Skeletal muscle tissue (tissue), 4 donors: ENCODE data around the gene IMP4. TPM values are rescaled to one million over a fixed set of nuclear protein-coding genes. Genes with fewer than 3 reads are reported as not detected.

Source experiments
- H3K27ac ChIP-seq: one replicate; pipeline ENCODE4 v1.7.0; 2013; ENCODE audit warnings: mild to moderate bottlenecking, low read depth, low read length, inconsistent platforms
- H3K27me3 ChIP-seq, 3 donors: one replicate each; pipeline ENCODE4 v1.7.0; 2013; ENCODE audit warnings: low read length in 3 of 3; ENCODE audit not compliant: control insufficient read depth in 3 of 3, insufficient read depth in 3 of 3
- H3K36me3 ChIP-seq, 3 donors: one replicate each; pipeline ENCODE4 v1.7.0; 2013; ENCODE audit warnings: low read length in 3 of 3; ENCODE audit not compliant: control insufficient read depth in 3 of 3, insufficient read depth in 3 of 3
- H3K4me1 ChIP-seq, 3 donors: one replicate each; pipeline ENCODE4 v1.7.0; 2013; ENCODE audit warnings: low read length in 3 of 3, mild to moderate bottlenecking in 3 of 3; ENCODE audit not compliant: control insufficient read depth in 3 of 3, insufficient read depth in 3 of 3
- H3K4me3 ChIP-seq, 3 donors: one replicate each; pipeline ENCODE4 v1.7.0; 2013; ENCODE audit warnings: low read length in 3 of 3
- H3K9ac ChIP-seq, 3 donors: one replicate each; pipeline ENCODE4 v1.7.0; 2013; ENCODE audit warnings: low read length in 3 of 3, mild to moderate bottlenecking in 3 of 3, moderate library complexity in 2 of 3, low read depth in 1 of 3
- H3K9me3 ChIP-seq, 3 donors: one replicate each; pipeline ENCODE4 v1.7.0; 2013; ENCODE audit warnings: low read length in 3 of 3; ENCODE audit not compliant: control insufficient read depth in 3 of 3
- total RNA-seq: library from RNA; depleted of rRNA; stranded (reverse); fragments of >200 nt; gene quantifications from one replicate; pipeline ENCODE4 v1.2.3, GENCODE V29; 2014
- donor health status: Osteomylitis.

IMP4 gene, protein sequence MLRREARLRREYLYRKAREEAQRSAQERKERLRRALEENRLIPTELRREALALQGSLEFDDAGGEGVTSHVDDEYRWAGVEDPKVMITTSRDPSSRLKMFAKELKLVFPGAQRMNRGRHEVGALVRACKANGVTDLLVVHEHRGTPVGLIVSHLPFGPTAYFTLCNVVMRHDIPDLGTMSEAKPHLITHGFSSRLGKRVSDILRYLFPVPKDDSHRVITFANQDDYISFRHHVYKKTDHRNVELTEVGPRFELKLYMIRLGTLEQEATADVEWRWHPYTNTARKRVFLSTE
- 32.9 TPM for total RNA-seq

DNA sequence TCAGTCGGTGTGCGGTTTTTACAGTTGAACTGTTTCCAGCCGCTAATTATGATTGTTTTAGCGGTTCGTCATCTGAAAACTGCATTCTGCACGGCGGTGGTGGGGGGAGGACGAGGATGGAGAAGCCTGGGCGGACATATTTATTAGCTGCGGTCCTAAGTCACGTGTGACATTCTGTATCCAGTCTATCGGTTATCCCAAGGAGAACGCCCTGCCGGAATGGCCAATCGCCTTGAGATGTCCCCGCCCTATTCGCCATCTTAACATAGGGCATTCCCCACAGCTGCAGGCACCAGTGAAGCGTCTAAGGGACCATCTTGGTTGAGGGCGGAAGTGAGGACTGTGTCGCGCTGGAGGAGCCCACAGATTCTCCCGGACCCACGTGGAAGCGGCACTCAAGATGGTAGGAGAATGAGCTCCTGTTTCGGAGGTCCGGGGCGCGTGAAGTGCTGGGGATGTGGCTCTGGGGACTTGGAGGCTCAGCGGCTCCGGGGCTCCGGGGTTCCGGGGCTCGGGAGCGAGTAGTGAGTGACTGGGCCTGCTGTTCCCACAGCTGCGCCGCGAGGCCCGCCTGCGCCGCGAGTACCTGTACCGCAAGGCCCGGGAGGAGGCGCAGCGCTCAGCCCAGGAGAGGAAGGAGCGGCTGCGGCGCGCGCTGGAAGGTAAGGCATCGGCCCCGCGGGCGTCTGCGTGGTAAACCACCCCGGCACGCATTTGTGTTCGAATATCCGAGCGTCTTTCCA, at the start of gene IMP4:
Gene IMP4 (plus strand): TSS at position 365 of the 743 bp plus-strand sequence. CDS start 36 bp downstream, at position 401.
- H3K4me3 ChIP-seq = peak within 1 kb of the TSS; percentile 81 to 97 (median 85)
- peaks cover 44 to 54% (median 51%) of the 10 kb centered on the region in 3 donors for H3K36me3 ChIP-seq
- peak within 1 kb of the TSS; percentile 81 to 89 (median 88) for H3K9ac ChIP-seq
- H3K9me3 ChIP-seq = no peaks in the 10 kb centered on the region
- H3K27ac ChIP-seq = peak within 1 kb of the TSS; percentile 88
- H3K4me1 ChIP-seq = peaks cover 12 to 29% (median 17%) of the 10 kb centered on the region in 3 donors
- H3K27me3 ChIP-seq = no peaks in the 10 kb centered on the region

DNA sequence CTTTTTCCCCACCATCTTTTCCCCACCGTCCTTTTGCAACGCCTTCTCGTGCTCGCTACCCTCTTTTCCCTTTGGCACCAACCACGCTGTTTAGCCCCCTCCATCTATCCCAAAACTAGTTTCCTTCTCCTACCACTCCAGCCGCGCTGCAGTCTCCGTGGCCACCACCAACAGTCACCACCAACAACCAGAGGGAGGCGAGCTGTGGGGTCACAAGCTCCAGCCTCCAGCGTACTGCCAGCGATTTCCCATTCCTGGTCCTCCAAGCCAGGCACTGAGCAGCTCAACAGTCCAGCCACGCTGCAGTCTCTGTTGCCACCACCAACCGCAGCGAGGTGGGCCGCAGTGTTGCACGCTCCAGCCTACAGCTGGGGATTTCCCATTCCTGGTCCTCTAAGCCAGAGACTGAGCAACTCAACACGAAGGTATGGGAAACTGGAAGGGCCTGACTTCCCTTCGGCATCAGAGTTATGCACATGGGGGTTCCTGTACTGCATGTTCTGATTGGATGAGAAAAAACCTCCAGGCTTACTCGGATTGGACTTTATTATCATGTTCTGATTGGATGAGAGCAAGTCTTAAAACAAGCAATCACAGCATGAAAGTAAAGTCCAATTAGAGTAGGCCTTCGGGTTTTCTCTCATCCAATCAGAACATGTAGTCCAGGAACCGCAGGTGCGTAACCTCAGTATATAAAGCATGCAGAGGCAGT, 42.3 kb upstream of the IMP4 start:
- Histone ChIP-seq H3K36me3 (no peaks in the 10 kb centered on the region), H3K9ac (no peak overlapping the region), H3K9me3 (no peaks in the 10 kb centered on the region), H3K27ac (no peak overlapping the region), H3K4me1 (no peaks in the 10 kb centered on the region), H3K27me3 (peaks cover 2 to 11% (median 5%) of the 10 kb centered on the region in 3 donors), H3K4me3 (no peak overlapping the region)

DNA sequence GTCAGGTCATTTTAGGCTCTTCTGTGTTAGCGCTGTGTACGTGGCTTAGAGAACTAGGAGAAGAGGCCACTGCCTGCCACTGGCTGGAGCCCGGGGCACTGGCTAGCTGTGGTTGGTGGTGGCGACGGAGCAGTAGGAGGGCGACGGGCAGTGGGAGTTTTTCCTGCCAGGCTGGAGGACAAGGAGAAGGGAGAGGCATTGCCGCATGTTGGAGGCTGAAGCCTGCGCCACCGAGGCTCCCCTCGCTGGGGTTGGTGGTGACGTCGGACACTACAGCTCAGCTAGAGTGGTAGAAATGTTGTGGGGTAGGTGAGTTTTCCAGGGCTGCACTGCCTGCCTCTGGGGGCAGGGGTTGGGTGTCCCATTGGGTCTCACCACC, 41.7 kb upstream of the IMP4 start:
- no peak overlapping the region for H3K9ac ChIP-seq
- H3K36me3 ChIP-seq = no peaks in the 10 kb centered on the region

DNA sequence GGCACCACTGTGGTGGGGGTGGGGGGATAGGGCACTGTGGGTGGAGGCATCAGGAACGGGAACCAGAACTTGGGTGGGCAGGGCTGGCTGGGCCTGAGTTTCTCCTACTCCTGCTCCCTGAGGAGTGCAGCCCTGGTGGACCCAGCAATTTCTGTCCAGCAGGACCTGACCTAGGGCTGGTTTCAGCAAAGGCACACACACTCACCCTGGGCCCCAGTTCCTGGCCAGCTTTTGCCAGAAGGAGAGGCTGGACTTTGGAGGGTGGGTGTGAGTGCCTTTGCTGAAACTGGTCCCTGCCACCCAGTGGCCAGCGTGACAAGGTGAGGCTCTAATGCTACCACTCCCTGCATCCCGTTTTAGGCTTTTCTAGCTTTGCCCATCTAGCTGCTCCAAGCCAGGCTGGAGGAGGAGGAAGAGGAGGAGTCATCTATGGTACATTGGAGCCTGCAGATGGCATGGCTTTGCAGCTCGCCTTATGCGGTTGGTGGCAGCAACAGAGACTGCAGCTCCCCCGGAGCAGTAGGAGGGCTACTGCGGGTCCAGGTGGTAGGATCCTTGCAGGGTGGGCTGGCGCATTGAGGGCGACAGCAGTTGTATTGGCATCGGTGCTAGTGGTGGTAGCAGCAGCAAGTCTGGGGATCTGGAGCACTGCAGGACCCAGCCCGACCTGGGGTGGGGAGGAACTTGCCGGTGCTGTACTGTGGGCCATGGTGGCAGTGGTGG, 40.4 kb upstream of the IMP4 start:
- Histone ChIP-seq H3K4me1 (no peaks in the 10 kb centered on the region), H3K4me3 (no peak overlapping the region), H3K36me3 (no peaks in the 10 kb centered on the region), H3K9ac (no peak overlapping the region), H3K27me3 (peaks cover 2 to 11% (median 5%) of the 10 kb centered on the region in 3 donors), H3K27ac (no peak overlapping the region), H3K9me3 (no peaks in the 10 kb centered on the region)

More for the DNA sequence above, 41.7 kb upstream of the IMP4 start:
- no peak overlapping the region for H3K27ac ChIP-seq
- no peak overlapping the region for H3K4me3 ChIP-seq
- H3K27me3 ChIP-seq = peaks cover 2 to 11% (median 5%) of the 10 kb centered on the region in 3 donors
- no peaks in the 10 kb centered on the region for H3K9me3 ChIP-seq
- no peaks in the 10 kb centered on the region for H3K4me1 ChIP-seq

DNA sequence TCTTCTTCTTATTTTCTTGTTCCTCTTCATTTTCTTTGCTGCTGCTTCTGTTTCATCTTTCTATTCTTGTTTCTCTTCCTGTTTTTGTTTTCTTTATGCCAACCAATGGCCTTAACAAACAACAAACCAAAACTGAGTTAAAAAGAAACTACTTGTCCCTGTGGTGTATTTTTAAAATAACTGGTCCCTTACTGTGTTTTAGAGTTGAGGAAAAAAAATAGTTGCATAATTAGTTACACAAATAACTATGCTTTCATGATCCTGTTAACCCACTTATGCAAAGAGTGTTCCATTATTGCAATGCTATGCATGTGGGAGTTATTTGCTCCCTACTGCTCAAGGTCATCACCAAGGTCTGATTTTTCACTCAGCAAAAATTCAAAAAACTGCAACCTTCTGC, 39.5 kb upstream of the IMP4 start:
- H3K4me3 ChIP-seq = no peak overlapping the region
- no peaks in the 10 kb centered on the region for H3K9me3 ChIP-seq
- H3K27me3 ChIP-seq = peaks cover 2 to 11% (median 5%) of the 10 kb centered on the region in 3 donors
- no peak overlapping the region for H3K9ac ChIP-seq
- H3K27ac ChIP-seq = no peak overlapping the region
- no peaks in the 10 kb centered on the region for H3K36me3 ChIP-seq
- no peaks in the 10 kb centered on the region for H3K4me1 ChIP-seq

DNA sequence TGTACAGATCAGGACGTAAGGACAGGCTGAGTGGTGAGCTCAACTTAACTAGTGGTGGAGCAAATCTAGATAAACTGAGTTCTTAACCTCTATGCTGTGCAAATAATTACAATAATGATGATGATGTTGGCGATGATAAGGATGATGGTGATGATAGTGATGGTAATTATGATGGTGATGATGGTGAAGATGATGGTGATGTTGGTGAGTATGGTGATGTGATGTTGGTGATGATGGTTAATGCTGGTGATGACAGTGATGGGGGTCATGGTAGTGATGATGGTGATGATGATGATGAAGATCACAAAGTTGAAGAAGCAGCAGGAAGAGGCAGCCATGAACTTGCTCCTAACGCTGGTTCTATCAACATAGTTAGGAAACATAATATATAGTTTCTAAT, 38.0 kb upstream of the IMP4 start:
- H3K27ac ChIP-seq = no peak overlapping the region
- no peaks in the 10 kb centered on the region for H3K4me1 ChIP-seq
- H3K27me3 ChIP-seq = peaks cover 2 to 11% (median 5%) of the 10 kb centered on the region in 3 donors
- no peak overlapping the region for H3K4me3 ChIP-seq
- no peaks in the 10 kb centered on the region for H3K9me3 ChIP-seq
- H3K9ac ChIP-seq = no peak overlapping the region
- H3K36me3 ChIP-seq = no peaks in the 10 kb centered on the region

DNA sequence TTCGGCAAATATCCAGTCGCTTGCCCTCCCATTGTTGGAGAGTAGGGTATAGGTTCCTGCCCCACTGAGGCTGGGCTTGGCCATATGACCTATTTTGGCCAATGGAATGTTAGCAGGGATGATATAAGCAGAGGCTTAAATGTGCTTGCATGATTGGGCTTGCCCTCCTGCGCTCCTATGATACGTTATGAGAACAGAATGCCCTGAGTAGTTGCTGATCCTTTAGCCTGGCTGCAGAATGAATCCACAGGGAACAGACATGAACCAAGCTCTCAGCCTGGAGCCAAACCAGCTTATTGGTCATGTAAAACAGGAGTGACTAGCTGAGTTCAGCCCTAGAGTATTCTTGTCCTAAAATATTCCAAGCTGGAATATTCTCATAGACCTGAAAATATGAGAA, 34.8 kb upstream of the IMP4 start:
- Histone ChIP-seq H3K4me3 (no peak overlapping the region), H3K4me1 (no peaks in the 10 kb centered on the region), H3K36me3 (no peaks in the 10 kb centered on the region), H3K9ac (no peak overlapping the region), H3K9me3 (no peaks in the 10 kb centered on the region), H3K27ac (no peak overlapping the region), H3K27me3 (peaks cover 0 to 4% (median 0%) of the 10 kb centered on the region in 3 donors)

DNA sequence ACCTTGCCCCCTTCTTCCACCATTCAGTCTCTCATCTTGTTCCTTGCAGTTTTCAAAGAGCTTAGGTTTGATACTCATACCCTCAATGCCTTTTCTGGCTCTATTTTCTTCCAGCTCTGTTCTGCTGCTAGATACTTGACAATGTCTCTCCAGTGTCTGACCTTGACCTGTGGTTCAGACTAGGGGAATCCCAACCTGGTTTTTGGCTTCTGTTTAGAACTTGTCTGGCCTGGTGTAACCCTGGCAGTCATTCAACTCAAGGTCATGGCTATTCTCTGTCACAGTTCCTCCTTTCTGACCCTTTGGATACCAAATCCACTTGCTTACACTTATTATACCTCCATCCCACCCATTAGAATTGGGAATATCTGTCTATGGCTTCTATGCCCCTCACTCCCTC, 31.8 kb upstream of the IMP4 start:
- Histone ChIP-seq H3K36me3 (no peaks in the 10 kb centered on the region), H3K4me1 (no peaks in the 10 kb centered on the region), H3K9ac (no peak overlapping the region), H3K4me3 (no peak overlapping the region), H3K9me3 (no peaks in the 10 kb centered on the region), H3K27me3 (peaks cover 0 to 14% (median 4%) of the 10 kb centered on the region in 3 donors), H3K27ac (no peak overlapping the region)

DNA sequence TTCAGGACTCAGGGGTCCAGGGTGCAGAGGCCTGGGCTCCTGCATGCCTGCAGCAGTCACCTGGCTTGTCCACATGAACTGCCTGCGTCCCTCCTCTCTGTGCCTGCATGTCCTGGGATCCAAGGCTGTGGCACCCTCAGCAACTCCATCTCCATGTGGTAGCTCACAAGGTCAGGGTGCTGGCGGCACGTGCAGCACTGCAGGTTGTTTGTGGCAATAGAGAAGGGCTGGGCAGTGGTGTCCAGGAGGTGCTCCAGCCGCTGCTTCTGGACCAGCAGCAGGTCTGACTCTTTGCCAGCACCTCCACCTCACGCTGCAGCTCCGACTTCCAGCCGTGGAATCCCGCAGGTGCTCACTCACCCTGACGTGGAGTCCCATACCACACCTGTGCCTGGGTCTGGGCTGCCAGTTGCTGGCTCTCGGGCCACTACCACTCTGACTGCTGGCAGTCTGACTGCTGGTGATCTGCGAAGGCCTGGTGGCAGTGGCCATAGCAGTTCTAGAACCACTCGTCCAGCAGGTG, 28.8 kb upstream of the IMP4 start:
- Histone ChIP-seq H3K9me3 (no peaks in the 10 kb centered on the region), H3K4me1 (no peaks in the 10 kb centered on the region), H3K36me3 (no peaks in the 10 kb centered on the region)

More for the DNA sequence above, 28.8 kb upstream of the IMP4 start:
- no peak overlapping the region for H3K9ac ChIP-seq
- no peak overlapping the region for H3K27ac ChIP-seq
- H3K27me3 ChIP-seq = peaks cover 0 to 14% (median 4%) of the 10 kb centered on the region in 3 donors
- no peak overlapping the region for H3K4me3 ChIP-seq
